AG08395 (cell line): ENCODE data around the gene GON4L.
A peak's percentile ranks its signal among the peaks of the same experiment; 100 is the strongest.
"Not testable (repeated sequence)": the region's sequence is repeated elsewhere in the genome, so short reads cannot be mapped to it uniquely, and the experiment has no call there.

Experiments
- DNase-seq: peaks from one replicate; pipeline ENCODE4 v3.0.0; 2012; ENCODE audit warnings: mixed read lengths, low spot score

GON4L gene

DNA sequence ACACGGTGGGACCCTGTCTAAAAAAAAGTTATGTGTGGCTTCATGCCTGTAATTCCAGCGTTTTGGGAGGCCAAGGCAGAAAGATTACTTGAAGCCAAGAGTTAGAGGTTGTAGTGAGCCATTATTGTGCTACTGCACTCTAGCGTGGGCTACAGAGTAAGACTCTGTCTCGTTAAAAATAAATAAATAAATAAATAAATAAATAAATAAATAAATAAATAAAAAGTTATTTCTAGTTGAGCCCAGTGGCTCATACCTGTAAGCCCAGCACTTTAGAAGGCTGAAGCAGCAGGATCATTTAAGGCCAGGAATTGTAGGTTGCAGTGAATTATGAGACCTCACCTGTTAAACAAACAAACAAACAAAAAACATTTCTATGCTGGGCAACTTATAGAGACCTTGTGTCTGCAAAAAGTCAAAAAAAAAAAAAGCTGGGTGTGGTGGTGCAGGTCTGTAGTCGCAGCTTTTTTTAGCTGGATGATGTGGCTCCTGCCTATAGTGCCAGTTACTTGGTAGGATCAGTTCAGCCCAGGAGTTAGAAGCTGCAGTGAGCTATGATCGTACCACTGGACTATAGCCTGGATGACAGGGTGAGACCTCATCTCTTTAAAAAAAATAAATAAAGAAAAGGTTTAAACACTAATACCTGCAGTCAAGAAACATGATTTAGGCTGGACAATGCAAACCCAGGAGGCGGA, 25.6 kb downstream of the GON4L start:
- DNase-seq = no peak

DNA sequence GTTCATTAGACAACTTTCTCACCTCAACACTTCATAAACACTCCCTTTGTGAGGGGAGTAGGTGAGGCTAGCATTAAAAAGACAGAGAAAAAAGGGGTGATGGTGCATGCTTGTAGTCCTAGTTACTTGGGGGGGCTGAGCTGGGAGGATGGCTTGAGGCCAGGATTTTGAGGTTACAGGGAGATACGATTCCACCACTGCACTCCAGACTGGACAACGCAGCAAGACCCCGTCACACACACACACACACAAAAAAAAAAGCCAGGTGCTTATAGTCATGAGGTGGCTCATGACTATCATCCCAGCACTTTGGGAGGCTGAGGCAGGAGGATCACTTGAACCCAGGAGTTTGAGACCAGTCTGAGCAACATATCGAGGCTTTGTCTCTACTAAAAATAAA, 29.6 kb downstream of the GON4L start:
- no peak for DNase-seq

DNA sequence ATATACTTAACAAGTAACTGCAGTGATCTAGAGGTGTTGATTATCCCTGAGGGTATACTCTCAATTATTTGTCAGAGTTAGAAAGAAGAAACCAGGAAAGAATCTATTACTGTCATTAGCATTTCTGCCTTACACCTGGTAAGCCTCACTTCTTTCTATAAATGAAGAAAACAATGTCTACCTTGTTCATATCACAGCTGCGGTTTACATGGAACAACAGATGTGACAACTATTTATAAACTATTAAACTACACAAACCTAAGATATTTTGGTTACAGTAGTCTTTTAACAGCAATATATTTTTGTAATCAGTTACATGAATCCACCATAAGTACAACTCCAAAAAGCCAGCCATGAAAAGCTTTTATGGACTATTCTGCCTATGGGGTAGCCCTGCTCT, 40.7 kb downstream of the GON4L start:
- no peak for DNase-seq

DNA sequence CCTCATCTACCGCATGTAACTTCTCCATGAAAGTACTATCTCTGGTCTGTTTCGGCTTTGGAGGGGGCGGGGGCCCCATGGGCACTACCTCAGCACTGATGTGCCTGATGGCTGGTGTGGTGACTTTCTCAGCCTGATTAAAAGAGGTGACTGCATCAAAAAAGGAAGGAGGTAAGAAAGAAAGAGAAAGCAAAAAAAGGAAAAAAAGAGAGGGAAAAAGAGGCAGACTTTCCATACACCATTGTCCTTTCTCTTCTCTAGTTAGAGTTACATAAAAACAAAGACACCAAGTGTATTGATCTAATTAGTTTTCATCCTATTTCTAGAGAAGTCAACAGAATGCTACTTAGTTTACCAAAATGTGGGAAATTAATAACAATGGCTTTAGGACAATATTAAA, 43.3 kb downstream of the GON4L start:
- no peak for DNase-seq

DNA sequence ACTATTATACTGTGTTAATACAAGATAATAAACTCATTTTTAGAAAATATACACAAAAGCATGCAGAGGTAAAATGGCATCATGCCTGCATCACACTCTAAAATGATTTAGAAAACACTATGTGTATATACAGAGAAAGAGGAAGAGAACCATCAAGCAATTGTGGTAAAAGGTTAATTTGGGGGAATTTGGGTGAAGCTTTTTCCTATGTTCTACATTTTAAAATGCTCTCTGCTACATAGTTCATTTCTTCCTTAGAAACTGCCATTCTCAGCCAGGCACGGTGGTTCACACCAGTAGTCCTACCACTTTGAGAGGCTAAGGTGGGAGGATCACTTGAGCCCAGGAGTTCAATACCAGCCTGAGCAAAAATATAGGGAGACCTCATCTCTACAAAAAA, 44.1 kb downstream of the GON4L start:
- DNase-seq = no peak

DNA sequence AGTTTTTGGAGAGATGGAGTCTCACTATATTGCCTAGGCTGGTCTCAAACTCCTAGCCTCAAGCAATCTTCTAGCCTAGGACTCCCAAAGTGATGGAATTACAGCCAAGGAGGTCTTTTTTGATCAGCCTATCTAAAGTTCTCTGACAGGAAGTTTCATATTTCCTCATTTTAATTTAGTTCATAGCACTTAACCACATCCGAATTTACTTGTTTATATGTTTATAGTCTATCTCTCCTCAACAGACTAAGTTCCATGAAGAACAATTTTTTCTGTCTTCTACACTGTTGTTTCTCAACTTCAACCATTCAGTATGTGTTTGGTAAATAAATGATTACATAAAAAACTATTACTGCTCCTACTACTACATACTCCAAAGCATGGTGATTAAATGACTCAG, 47.9 kb downstream of the GON4L start:
- DNase-seq = no peak

DNA sequence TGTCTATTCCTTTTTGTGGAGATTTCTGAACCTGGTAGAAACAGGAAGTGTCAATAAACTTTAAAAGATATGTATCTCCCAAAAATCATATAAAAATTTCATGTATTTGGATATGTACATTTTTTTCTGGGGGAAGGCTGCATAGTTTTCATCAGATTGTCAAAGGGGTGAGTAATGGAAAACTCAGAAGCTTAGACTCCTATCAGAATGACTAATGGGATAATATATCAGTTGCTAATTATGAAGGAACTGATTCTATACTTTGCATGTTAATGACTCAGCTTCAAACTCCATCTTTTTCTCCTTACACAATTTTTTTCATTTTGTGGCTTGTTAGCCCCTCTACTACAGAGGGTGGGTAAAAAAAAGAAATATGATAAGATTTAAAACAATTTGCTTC, 55.9 kb downstream of the GON4L start:
- DNase-seq = peak; percentile 10

DNA sequence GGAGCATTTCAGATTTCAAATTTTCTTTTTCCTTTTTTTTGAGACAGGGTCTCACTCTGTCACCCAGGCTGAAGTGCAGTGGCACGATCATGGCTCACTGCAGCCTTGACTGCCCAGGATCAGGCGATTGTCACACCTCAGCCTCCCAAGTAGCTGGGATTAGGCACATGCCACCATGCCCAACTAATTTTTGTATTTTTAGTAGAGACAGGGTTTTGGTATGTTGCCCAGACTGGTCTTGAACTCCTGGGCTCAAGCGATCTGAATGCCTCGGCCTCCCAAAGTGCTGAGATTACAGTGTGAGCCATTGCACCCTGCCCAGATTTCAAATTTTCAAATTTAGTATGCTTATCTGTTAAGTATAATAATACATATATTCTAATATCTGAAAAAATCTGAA, 61.4 kb downstream of the GON4L start:
- not testable (repeated sequence) for DNase-seq

DNA sequence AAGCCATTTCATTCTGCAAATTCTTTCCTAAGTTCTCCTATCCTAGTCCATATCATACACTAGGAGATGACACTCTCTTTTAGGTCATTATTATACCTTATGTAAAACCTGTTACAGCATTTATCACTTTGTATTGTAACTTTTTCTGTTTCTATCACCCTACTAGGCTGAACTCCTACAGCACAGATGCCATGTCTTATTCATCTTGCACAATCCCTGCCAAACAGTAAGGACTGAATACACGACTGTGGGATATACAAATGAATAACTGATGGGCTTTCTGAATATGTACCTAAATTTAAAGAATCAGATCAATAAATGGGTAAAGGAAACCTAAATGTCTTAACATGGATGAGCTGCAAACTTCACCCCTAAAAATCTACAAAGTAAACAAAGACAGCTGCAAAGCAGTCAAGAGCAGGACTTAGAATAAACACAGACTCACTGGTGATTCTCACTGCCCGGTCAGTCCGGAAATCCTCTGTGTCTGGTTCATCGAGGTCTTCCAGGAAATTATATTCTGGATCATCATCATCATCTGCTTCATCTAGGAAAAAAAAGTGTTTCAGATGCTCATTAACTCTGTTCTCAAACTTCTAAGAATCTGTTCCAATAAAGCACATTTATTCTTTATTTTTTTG, 62.3 kb downstream of the GON4L start:
- no peak for DNase-seq

DNA sequence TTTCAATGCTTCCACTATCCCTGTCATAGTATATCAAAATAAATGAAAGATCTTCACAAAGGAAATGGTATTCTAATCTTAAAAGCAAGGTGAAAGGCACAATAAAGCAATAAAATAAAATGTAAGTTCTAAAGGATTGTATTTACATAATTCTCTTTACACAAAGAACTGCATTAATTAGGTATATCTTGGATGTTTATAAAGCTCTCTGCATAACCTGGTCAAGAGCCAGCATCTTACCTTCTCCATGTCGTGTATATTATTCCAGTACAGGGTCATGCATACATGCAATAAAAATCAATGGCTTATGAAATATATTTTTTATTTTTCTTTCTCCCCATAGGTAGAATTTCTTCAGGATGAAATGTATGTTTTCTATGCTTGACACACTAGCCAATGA, 63.8 kb downstream of the GON4L start:
- DNase-seq = no peak

DNA sequence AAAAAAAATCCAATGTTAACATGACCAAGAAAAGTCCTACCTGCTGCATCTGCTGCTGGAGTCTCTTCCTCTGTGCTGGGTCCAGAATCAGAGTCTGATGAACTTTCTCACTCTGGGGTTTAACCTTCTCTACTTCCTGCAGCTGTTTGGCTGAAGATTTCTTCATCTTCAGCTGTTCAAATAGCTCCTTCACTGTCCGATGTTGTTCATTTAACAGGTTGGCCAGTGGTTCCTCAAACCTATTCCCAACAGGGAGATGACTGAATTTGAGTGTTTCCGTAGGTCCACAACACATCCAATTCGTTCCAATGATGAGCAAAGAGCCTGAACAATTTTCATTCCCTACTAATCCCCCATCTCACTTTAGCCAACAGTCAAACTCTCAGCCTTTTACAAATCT, 79.4 kb downstream of the GON4L start:
- no peak for DNase-seq

DNA sequence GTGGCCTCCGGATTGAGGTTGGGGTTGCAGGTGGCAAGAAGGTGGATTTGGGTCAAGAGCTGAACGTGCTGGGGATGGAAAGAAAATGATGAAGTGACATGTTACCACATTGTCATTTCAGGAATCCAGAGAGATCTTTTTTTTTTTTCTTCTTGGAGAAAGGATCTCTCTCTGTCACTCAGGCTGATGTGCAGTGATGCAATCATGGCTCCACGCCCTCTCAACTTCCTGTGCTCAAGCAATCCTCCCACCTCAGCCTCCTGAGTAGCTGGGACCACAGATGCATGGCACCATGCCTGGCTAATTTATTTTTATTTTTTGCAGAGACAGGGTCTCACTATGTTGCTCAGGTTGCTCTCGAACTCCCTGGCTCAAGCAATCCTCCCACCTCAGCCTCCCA, 80.6 kb downstream of the GON4L start:
- DNase-seq = no peak

DNA sequence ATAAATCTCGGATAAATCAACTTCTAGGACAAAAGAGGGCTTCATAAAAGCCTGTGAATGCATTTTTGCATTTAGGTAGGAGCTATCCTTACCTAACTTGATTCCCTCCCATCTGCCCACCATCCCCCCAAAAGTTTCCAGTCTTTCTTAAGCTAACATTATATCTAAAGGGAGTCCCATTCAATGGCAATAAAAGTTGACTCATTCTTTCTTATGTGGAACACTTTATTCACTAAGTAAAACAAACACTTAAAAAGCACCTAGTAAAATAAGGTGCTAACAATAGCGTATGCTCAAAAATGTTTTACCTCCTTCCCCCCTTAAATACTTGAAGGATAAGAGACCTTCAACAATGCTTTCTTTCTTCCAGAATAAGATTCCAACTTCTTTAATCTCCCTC, 83.8 kb downstream of the GON4L start:
- DNase-seq = no peak

DNA sequence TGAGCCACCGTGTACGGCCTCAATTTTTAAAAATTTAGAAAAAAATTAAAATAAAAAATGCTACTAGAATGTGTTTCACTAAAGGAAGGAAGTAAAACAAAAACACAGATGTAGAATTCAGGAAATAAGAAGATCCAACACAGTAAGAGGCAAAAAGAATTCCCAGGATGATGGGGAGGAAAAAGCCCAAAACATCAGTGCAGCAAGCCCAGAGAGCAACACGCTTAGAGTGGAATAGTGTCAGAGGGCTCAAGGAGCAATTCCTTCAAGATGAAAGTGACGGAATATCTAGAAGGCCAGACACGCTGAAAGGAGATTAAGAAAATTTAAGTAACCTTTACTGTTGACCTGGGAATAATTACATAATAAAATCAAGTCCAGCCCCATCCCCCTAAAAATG, 87.8 kb downstream of the GON4L start:
- DNase-seq = no peak

DNA sequence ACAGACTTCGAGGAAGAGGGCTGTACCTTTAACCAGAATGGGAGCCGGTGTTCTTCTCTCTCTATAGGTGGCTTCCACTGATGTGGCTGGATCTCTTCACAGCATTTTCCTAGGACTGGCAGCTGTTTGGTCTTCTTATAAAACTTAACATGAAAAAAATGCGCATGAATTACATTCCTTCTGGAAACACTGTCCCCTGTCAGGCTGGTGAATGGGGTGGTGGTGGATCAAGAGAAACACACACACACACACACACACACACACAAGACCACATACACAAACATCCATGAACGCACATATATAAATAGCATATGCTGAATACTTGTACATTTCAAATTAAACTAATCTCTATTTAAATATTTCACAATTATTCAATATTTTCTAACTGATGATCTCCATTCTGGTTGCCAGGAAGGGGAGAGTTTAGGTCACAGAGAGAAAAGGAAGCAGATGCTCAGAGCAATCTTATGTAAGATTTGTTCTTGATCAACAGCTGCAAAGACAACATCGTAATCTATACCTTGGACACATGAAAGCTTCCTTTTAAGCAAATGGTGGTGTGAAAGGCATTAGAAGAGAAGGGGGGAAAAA, 89.5 kb downstream of the GON4L start:
- not testable (repeated sequence) for DNase-seq

DNA sequence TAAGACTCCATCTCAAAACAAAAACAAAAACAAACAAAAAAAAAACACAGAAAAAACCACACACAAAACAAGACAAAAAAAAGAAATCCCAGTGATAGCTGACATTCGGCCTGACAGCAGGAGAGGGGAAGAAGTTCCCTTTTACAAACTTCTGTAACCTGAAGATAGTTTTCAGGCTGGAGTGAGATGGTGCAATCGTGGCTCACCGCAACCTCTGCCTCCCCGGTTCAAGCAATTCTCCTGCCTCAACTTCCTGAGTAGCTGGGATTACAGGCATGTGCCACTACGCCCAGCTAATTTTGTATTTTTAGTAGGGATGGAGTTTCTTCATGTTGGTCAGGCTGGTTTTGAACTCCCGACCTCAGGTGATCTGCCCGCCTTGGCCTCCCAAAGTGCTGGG, 93.0 kb downstream of the GON4L start:
- not testable (repeated sequence) for DNase-seq

DNA sequence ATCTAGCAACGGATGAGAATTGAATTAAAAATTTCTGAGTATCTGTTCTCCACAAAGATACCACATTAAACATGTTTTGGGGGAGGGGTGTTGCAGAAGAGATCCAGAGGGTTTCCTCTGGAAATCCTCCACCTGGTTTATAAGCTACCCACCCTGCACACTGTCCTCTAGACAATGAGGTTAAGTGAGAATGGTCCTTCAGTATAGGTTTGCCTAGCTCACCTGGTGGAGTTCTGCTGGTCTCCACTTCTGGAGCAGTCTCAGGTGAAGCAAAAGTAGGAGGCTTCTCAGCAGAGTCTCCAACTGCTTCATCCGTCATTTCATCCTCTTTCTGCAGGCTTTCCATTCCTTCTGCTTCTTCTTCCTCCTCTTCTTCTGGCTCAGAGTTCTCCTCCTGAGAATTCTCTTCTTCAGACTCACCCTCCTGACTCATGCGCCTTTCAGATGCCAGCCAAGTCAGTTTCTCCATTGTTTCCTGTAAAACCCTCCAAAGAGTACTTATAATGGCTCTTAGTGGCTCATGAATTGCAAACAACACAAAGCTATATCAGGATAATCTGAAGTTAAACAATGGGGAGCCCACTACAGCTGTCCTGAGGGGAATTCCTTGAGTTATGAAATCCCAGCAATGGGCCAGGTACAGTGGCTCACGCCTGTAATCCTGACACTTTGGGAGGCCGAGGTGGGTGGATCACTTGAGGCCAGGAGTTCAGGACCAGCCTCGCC, 93.8 kb downstream of the GON4L start:
- DNase-seq = peak; percentile 57

DNA sequence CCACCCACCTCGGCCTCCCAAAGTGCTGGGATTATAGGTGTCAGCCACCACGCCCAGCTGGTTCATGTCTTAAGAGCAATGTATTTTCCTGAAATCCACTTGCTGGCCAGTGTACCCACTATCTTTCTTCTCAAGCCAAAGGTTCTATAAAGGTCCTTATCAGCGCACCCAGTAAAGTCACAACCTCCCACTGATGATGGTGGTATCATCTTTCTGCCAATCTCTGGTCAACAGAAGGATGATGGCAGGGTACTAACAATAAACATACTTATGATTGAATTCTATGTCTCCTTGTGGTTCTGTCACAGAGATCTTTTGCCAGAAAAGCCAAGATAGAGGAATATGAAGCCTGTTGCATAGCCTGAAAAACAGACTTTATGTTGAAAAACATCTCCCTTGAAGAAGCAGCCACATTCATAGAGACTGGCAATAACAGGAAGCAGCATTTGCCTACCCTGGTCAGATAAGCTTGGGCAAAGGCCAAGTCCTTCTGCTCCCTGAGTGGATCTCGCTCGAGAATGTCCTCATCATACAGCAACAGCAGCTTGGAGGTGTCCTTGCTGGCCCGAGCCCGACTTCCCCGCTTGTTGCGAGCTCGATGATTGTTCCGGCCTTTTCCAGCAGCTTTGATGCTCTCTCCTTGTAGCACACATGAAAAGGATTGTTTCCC, 95.1 kb downstream of the GON4L start:
- DNase-seq = no peak

DNA sequence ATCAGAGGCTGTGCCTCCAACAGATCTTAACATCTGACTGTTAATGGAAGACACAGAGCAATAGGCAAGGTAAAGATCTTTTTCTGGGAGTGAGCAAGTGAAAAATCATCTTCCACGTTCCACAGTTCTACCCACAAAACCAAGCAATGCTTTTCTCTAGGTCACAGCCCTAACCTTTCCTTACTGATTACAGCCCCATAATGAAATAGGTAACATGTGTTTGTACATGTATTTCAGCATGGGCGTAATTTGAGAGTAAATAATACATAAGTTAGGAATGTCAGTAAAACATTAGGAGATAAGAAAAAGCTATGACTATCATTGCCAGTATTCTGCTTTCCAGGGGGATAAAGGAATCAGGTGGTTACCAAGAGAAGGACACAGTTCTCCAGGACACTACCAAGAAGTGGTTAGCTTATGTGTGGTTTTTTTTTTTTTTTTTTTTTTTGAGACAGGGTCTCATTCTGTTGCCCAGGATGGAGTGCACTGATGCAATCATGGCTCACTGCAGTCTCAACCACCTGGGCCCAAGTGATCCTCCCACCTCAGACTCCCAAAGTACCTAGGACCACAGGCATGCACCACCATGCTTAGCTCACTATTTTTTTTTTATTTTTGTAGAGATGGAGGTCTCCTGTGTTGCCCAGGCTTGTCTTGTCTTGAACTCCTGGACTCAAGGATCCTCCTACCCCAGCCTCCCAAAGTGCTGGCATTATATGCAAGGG, 96.1 kb downstream of the GON4L start:
- no peak for DNase-seq

DNA sequence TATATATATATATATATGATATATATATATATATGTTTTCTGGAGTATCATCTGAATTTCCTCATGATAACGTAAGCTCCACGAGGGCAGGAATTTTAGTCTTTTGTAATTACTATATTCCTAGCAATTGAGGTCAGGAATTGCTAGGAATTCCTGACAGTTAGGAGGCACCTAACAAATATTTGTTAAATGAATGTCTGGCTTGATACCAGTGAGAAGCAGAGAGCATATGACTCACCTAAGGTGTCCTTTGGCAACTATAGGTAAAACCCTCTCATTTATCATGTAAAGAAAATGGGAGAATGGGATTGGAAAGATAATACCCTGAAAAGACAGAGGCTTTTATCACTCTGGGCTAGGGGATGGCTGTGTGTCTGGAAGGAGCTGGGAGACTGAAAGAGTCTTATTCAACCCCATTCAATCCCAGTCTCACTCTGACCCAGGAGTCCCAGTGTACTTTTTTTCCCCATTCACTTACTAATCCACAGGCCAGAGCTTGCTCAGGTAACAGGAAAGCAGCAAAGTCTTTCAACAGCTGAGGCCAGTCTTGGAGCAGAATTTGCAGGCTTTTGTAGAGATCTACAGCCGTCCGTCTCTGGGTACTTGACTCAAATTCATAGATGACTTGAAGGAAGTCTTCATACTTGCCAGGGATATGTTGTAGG, 96.9 kb downstream of the GON4L start:
- no peak for DNase-seq

DNA sequence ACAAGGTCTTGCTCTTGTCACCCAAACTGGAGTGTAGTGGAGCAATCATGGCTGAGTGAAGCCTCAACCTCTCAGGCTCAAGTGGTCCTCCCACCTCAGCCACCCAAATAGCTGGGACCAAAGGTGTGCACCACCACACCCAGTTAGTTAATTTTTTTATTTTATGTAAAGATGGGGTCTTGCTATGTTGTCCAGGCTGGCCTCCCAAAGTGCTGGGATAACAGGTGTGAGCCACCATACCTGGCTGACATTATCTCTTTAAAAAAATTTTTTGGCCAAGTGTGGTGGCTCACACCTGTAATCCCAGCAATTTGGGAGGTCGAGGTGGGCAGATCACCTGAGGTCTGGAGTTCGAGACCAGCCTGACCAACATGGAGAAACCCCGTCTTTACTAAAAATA, 98.0 kb downstream of the GON4L start:
- DNase-seq = not testable (repeated sequence)
